Measurements from ENCODE around the gene MRPS26. TPM values are rescaled to one million over a fixed set of nuclear protein-coding genes. Genes with fewer than 3 reads are reported as not detected.

MRPS26 gene
- total and polyA plus RNA-seq, 2 of the 13 experiments (the other 11 are each of a cell fraction or from before 2014, with no cell fraction given) = 89.8 to 187 TPM

GRCh38 chr20:3080939-3081388 lies 35.1 kb downstream of the MRPS26 start (continued):
- TF ChIP-seq ZBTB49 (CRISPR knock-in tag; IDR thresholded peaks at IDR 0.05; ENCODE audit: borderline replicate concordance) = no peak
- no peak for TF ChIP-seq SOX6 (IDR thresholded peaks at IDR 0.05)
- TF ChIP-seq SOX6 (CRISPR knock-in tag; IDR thresholded peaks at IDR 0.05) = peak; percentile 36; the same call in 1 of the 2 replicates
- no peak for TF ChIP-seq ZNF276 (CRISPR knock-in tag; IDR thresholded peaks at IDR 0.05; ENCODE audit: low read depth)
- TF ChIP-seq MAF1 (CRISPR knock-in tag; IDR thresholded peaks at IDR 0.05; ENCODE audit: borderline replicate concordance) = no peak
- no peak for TF ChIP-seq DDIT3 (CRISPR knock-in tag; IDR thresholded peaks at IDR 0.05)
- no peak for TF ChIP-seq ZSCAN20 (CRISPR knock-in tag; IDR thresholded peaks at IDR 0.05; ENCODE audit: borderline replicate concordance)
- no peak for TF ChIP-seq ZNF441 (CRISPR knock-in tag; IDR thresholded peaks at IDR 0.05; ENCODE audit: borderline replicate concordance)
- TF ChIP-seq THAP8 (CRISPR knock-in tag; IDR thresholded peaks at IDR 0.05; ENCODE audit: borderline replicate concordance) = no peak
- no peak for TF ChIP-seq ZBTB42 (CRISPR knock-in tag; IDR thresholded peaks at IDR 0.05)
- TF ChIP-seq ERF (CRISPR knock-in tag; IDR thresholded peaks at IDR 0.05) = no peak
- no peak for TF ChIP-seq ZNF264 (CRISPR knock-in tag; IDR thresholded peaks at IDR 0.05)
- TF ChIP-seq ZNF572 (CRISPR knock-in tag; IDR thresholded peaks at IDR 0.05) = no peak
- TF ChIP-seq IRF2 (CRISPR knock-in tag; IDR thresholded peaks at IDR 0.05) = no peak
- no peak for TF ChIP-seq ZNF383 (CRISPR knock-in tag; IDR thresholded peaks at IDR 0.05; ENCODE audit: borderline replicate concordance)
- TF ChIP-seq ZNF605 (CRISPR knock-in tag; IDR thresholded peaks at IDR 0.05) = no peak
- 0 out of 2 replicates have a peak, but pooled peaks have one; percentile 39 for TF ChIP-seq CSRNP1 (CRISPR knock-in tag; IDR thresholded peaks at IDR 0.05)
- TF ChIP-seq PRMT3 (CRISPR knock-in tag; IDR thresholded peaks at IDR 0.05; ENCODE audit: borderline replicate concordance, low read depth) = no peak
- peak; percentile 88 for TF ChIP-seq BHLHE40 (IDR thresholded peaks at IDR 0.05; ENCODE audit: low read length)
- TF ChIP-seq SPEN (CRISPR knock-in tag; IDR thresholded peaks at IDR 0.05; ENCODE audit: low read depth) = no peak
- TF ChIP-seq EP300 (IDR thresholded peaks at IDR 0.05; ENCODE audit: low read depth in 2 of 2, low read length in 2 of 2) = peak in 1 of 2 experiments; percentile 11; a peak in 1 of 4 replicates
- TF ChIP-seq EP300 (CRISPR knock-in tag; IDR thresholded peaks at IDR 0.05; ENCODE audit: borderline replicate concordance) = no peak
- 0 out of 2 replicates have a peak, but pooled peaks have one; percentile 44 for TF ChIP-seq ZNF776 (CRISPR knock-in tag; IDR thresholded peaks at IDR 0.05)
- TF ChIP-seq RARA (CRISPR knock-in tag; IDR thresholded peaks at IDR 0.05) = peak; percentile 89
- no peak for TF ChIP-seq ZC3H13 (CRISPR knock-in tag; IDR thresholded peaks at IDR 0.05)
- no peak for TF ChIP-seq ZNF589 (CRISPR knock-in tag; conservative IDR thresholded peaks at IDR 0.05)
